Fibroblast of lung (primary cell): ENCODE data around the gene TSR2.

Experiments
- EZH2 ChIP-seq: IDR thresholded peaks from 2 replicates; pipeline ENCODE4 v1.5.1; 2012; ENCODE audit warnings: low read length, control low read depth, mild to moderate bottlenecking; ENCODE audit errors: missing control alignments
- TF ChIP-seq, protein P1 (sequence below), 2 donors: IDR thresholded peaks in 1 of 2; conservative IDR thresholded peaks in 1 of 2; 1 replicate in 1 of 2; 2 replicates in 1 of 2; pipeline ENCODE4 v1.5.1; 2011 to 2012; ENCODE audit warnings: low read length in 2 of 2, control low read depth in 1 of 2, inconsistent platforms in 1 of 2, low read depth in 1 of 2, mild to moderate bottlenecking in 1 of 2

DNA sequence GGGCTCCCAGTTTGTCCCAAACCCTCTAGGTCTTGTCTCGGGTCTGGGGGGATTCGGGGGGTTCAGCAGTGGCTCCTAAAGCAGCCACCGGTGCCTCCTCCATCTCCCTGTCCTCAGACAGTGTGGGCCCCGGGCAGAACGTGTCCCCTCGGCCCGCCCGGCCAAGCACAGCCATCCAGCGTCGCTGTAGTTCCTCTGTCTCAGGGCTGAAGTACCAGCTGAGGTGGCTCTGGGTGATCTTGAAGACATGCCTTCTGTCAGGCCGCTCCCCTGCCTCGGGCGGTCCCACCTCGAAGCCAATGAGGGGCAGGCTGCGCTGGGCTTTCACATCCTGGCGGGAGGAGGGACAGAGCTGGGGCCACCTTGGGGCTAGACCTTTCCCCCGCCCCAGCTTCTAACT is 5.9 kb downstream of the TSR2 start:
- TF ChIP-seq, protein P1, sequence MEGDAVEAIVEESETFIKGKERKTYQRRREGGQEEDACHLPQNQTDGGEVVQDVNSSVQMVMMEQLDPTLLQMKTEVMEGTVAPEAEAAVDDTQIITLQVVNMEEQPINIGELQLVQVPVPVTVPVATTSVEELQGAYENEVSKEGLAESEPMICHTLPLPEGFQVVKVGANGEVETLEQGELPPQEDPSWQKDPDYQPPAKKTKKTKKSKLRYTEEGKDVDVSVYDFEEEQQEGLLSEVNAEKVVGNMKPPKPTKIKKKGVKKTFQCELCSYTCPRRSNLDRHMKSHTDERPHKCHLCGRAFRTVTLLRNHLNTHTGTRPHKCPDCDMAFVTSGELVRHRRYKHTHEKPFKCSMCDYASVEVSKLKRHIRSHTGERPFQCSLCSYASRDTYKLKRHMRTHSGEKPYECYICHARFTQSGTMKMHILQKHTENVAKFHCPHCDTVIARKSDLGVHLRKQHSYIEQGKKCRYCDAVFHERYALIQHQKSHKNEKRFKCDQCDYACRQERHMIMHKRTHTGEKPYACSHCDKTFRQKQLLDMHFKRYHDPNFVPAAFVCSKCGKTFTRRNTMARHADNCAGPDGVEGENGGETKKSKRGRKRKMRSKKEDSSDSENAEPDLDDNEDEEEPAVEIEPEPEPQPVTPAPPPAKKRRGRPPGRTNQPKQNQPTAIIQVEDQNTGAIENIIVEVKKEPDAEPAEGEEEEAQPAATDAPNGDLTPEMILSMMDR (conservative IDR thresholded peaks at IDR 0.05 in 1 of 2, IDR thresholded peaks at IDR 0.05 in 1 of 2; ENCODE audit: low read depth in 1 of 2, low read length in 2 of 2): no peak
- TF ChIP-seq EZH2: no peak
